T-helper 9 cell (primary cell): ENCODE measurements around the gene CCDC196.
A peak's percentile ranks its signal among the peaks of the same experiment; 100 is the strongest.

ENCODE experiments used
- DNase-seq: peaks from one replicate; pipeline ENCODE4 v3.0.0-alpha.2; 2020
- total RNA-seq, 2 donors: gene quantifications; one replicate each; lab custom pipeline; 2026; lab: John Stamatoyannopoulos, UW

The CCDC196 gene
- total RNA-seq: 0 reads per million in 2 donors

GRCh38 chr14:66485910-66486421, at the start of gene CCDC196:
Gene CCDC196, plus strand, starts transcription at chr14:66486371. Its CDS starts 132 bp downstream, at chr14:66486503.
- no peak for DNase-seq

- DNase-seq: no peak
Observed at GRCh38 chr14:66440801-66441200, 45.4 kb upstream of the CCDC196 start.

GRCh38 chr14:66442953-66443571, 43.1 kb upstream of the CCDC196 start:
- DNase-seq: no peak

- no peak for DNase-seq
Observed at GRCh38 chr14:66443785-66444184, 42.4 kb upstream of the CCDC196 start.

GRCh38 chr14:66444271-66444927, 41.8 kb upstream of the CCDC196 start:
- DNase-seq: no peak

GRCh38 chr14:66445936-66446335, 40.2 kb upstream of the CCDC196 start:
- no peak for DNase-seq

- DNase-seq: no peak
Observed at GRCh38 chr14:66453469-66453868, 32.7 kb upstream of the CCDC196 start.

GRCh38 chr14:66459603-66460002, 26.6 kb upstream of the CCDC196 start:
- DNase-seq: no peak

GRCh38 chr14:66464261-66464660, 21.9 kb upstream of the CCDC196 start:
- no peak for DNase-seq

- DNase-seq: no peak
Observed at GRCh38 chr14:66468778-66469367, 17.3 kb upstream of the CCDC196 start.

- no peak for DNase-seq
Observed at GRCh38 chr14:66471584-66471983, 14.6 kb upstream of the CCDC196 start.

GRCh38 chr14:66472251-66472650, 13.9 kb upstream of the CCDC196 start:
- no peak for DNase-seq

GRCh38 chr14:66473223-66473622, 12.9 kb upstream of the CCDC196 start:
- DNase-seq: no peak

- DNase-seq: no peak
Observed at GRCh38 chr14:66476964-66477363, 9.2 kb upstream of the CCDC196 start.

- no peak for DNase-seq
Observed at GRCh38 chr14:66477567-66477966, 8.6 kb upstream of the CCDC196 start.

- no peak for DNase-seq
Observed at GRCh38 chr14:66482873-66483272, 3.3 kb upstream of the CCDC196 start.

- no peak for DNase-seq
Observed at GRCh38 chr14:66483322-66483721, 2.8 kb upstream of the CCDC196 start.

GRCh38 chr14:66485029-66485428, 1.1 kb upstream of the CCDC196 start:
- no peak for DNase-seq

GRCh38 chr14:66487164-66487563, 993 bp downstream of the CCDC196 start:
- DNase-seq: no peak

- DNase-seq: no peak
Observed at GRCh38 chr14:66490143-66491111, 4.3 kb downstream of the CCDC196 start.

- DNase-seq: no peak
Observed at GRCh38 chr14:66493750-66494149, 7.6 kb downstream of the CCDC196 start.

GRCh38 chr14:66495218-66496098, 9.3 kb downstream of the CCDC196 start:
- DNase-seq: peak; percentile 1
